Measurements from ENCODE around the gene KRT86. TPM values are rescaled to one million over a fixed set of nuclear protein-coding genes. Genes with fewer than 3 reads are reported as not detected.

The KRT86 gene
- total and polyA plus RNA-seq, 2 experiments from 2014 or later = 0.16 TPM; not detected in 1

DNA sequence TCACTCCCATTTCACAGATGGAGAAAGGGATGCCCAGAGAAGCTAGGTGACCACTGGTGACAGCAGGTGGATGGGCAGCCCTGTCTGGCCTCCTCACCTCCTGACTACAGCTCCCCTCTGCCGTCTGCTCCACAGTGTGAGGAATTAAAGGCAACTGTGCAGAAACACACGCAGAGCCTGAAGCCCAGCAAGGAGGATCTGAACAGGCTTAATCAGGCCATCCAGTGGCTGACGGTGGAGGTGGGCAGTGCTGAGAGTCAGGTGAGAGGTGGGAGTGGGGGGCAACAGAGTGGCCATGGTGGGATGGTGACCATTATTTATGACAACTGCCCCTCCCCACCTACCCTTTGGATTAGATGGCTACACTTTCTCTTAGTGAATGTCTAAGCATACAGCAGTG is 1.2 kb downstream of the KRT86 start:
- no peak overlapping the region for H3K4me3 Mint-ChIP-seq
- H3K4me1 Mint-ChIP-seq = no peaks in the 10 kb centered on the region
- Histone ChIP-seq H3K4me1 (ENCODE audit: insufficient read depth) (no peaks in the 10 kb centered on the region; the same call in 1 of the 2 replicates), H3K27me3 (ENCODE audit: insufficient read depth) (peaks cover 11% of the 10 kb centered on the region), H4K20me1 (replicated peaks; ENCODE audit: insufficient read depth) (no peaks in the 10 kb centered on the region), H3K36me3 (ENCODE audit: insufficient read depth) (no peaks in the 10 kb centered on the region), H2AFZ (no peak overlapping the region), H3F3A (replicated peaks; ENCODE audit: low read depth) (no peaks in the 10 kb centered on the region), H3K79me2 (replicated peaks; ENCODE audit: insufficient read depth) (no peaks in the 10 kb centered on the region), H3K4me3 (no peak overlapping the region), H3K27ac (ENCODE audit: low read depth) (no peak overlapping the region), H3K4me2 (no peak overlapping the region), H3K9me2 (ENCODE audit: insufficient read depth) (0 out of 2 replicates have a peak, but pooled peaks cover 3% of the 10 kb centered on the region)
- no peak for ATAC-seq
- H3K27ac Mint-ChIP-seq = no peak overlapping the region
- DNase-seq (ENCODE audit: low spot score) = no peak
- no peaks in the 10 kb centered on the region for H3K36me3 Mint-ChIP-seq (ENCODE audit: low read depth)
- no peaks in the 10 kb centered on the region for H3K9me3 Mint-ChIP-seq
- H3K27me3 Mint-ChIP-seq (ENCODE audit: insufficient read depth, low read depth, poor library complexity) = peaks cover 11% of the 10 kb centered on the region
- TF ChIP-seq, protein P1, sequence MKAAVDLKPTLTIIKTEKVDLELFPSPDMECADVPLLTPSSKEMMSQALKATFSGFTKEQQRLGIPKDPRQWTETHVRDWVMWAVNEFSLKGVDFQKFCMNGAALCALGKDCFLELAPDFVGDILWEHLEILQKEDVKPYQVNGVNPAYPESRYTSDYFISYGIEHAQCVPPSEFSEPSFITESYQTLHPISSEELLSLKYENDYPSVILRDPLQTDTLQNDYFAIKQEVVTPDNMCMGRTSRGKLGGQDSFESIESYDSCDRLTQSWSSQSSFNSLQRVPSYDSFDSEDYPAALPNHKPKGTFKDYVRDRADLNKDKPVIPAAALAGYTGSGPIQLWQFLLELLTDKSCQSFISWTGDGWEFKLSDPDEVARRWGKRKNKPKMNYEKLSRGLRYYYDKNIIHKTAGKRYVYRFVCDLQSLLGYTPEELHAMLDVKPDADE (IDR thresholded peaks at IDR 0.05) = no peak
- TF ChIP-seq EZH2 (IDR thresholded peaks at IDR 0.05; ENCODE audit: low read depth, unreplicated experiment) (no peak), ZNF331 (CRISPR knock-in tag; IDR thresholded peaks at IDR 0.05; ENCODE audit: low read depth) (no peak), ZNF114 (CRISPR knock-in tag; IDR thresholded peaks at IDR 0.05) (no peak), CREB1 (CRISPR knock-in tag; IDR thresholded peaks at IDR 0.05; ENCODE audit: low read depth) (no peak), POLR2AphosphoS5 (IDR thresholded peaks at IDR 0.05; ENCODE audit: low read depth) (no peak), EZH2phosphoT487 (IDR thresholded peaks at IDR 0.05; ENCODE audit: unreplicated experiment) (no peak), ZNF462 (CRISPR knock-in tag; IDR thresholded peaks at IDR 0.05) (no peak), STAT1 (IDR thresholded peaks at IDR 0.05; ENCODE audit: unreplicated experiment) (no peak), JUNB (IDR thresholded peaks at IDR 0.05; ENCODE audit: unreplicated experiment) (no peak), REST (IDR thresholded peaks at IDR 0.05; ENCODE audit: unreplicated experiment) (no peak), NANOG (IDR thresholded peaks at IDR 0.05; ENCODE audit: borderline replicate concordance) (no peak)
- TF ChIP-seq, protein P2, sequence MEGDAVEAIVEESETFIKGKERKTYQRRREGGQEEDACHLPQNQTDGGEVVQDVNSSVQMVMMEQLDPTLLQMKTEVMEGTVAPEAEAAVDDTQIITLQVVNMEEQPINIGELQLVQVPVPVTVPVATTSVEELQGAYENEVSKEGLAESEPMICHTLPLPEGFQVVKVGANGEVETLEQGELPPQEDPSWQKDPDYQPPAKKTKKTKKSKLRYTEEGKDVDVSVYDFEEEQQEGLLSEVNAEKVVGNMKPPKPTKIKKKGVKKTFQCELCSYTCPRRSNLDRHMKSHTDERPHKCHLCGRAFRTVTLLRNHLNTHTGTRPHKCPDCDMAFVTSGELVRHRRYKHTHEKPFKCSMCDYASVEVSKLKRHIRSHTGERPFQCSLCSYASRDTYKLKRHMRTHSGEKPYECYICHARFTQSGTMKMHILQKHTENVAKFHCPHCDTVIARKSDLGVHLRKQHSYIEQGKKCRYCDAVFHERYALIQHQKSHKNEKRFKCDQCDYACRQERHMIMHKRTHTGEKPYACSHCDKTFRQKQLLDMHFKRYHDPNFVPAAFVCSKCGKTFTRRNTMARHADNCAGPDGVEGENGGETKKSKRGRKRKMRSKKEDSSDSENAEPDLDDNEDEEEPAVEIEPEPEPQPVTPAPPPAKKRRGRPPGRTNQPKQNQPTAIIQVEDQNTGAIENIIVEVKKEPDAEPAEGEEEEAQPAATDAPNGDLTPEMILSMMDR (conservative IDR thresholded peaks at IDR 0.05; ENCODE audit: low read depth in 2 of 2) = no peak
